Osteocyte (in vitro differentiated cells): ENCODE measurements around the gene KIF1A. TPM values are rescaled to one million over a fixed set of nuclear protein-coding genes. Genes with fewer than 3 reads are reported as not detected.
"Not testable (repeated sequence)": the region's sequence is repeated elsewhere in the genome, so short reads cannot be mapped to it uniquely, and the experiment has no call there.

Experiments
- DNase-seq: peaks from one replicate; pipeline ENCODE4 v3.0.0; 2021; ENCODE audit warnings: mixed read lengths; ENCODE audit not compliant: unreplicated experiment; ENCODE audit errors: extremely low spot score
- H3K27ac Mint-ChIP-seq: one replicate; pipeline ENCODE4 v1.8.0; 2021; ENCODE audit warnings: mild to moderate bottlenecking, mixed read lengths; ENCODE audit not compliant: unreplicated experiment
- H3K27me3 Mint-ChIP-seq: one replicate; pipeline ENCODE4 v1.8.0; 2021; ENCODE audit warnings: mixed read lengths; ENCODE audit not compliant: unreplicated experiment
- H3K36me3 Mint-ChIP-seq: one replicate; pipeline ENCODE4 v1.8.0; 2021; ENCODE audit warnings: mixed read lengths; ENCODE audit not compliant: unreplicated experiment
- H3K4me1 Mint-ChIP-seq: one replicate; pipeline ENCODE4 v1.8.0; 2021; ENCODE audit warnings: mixed read lengths; ENCODE audit not compliant: unreplicated experiment
- H3K4me3 Mint-ChIP-seq: one replicate; pipeline ENCODE4 v1.8.0; 2021; ENCODE audit warnings: mild to moderate bottlenecking, moderate library complexity, mixed read lengths; ENCODE audit not compliant: unreplicated experiment
- H3K9me3 Mint-ChIP-seq: one replicate; pipeline ENCODE4 v1.8.0; 2021; ENCODE audit warnings: mixed read lengths; ENCODE audit not compliant: unreplicated experiment
- total RNA-seq: library from RNA; stranded (reverse); gene quantifications from 2 replicates; pipeline ENCODE4 v1.2.1, GENCODE V29; 2021
- TF ChIP-seq, protein P1 (sequence below): fragments of 200-600 bp; sonication (generic); IDR thresholded peaks from 2 replicates; pipeline ENCODE4 v1.5.0; 2021; ENCODE audit warnings: antibody characterized with exemption, mild to moderate bottlenecking, moderate library complexity

KIF1A gene
- total RNA-seq, 1 donor from 2014 or later = 5.6 TPM

- no peaks in the 10 kb centered on the region for H3K4me1 Mint-ChIP-seq
- peaks cover 9% of the 10 kb centered on the region for H3K9me3 Mint-ChIP-seq
- H3K27me3 Mint-ChIP-seq = peaks cover 19% of the 10 kb centered on the region
- TF ChIP-seq, protein P1, sequence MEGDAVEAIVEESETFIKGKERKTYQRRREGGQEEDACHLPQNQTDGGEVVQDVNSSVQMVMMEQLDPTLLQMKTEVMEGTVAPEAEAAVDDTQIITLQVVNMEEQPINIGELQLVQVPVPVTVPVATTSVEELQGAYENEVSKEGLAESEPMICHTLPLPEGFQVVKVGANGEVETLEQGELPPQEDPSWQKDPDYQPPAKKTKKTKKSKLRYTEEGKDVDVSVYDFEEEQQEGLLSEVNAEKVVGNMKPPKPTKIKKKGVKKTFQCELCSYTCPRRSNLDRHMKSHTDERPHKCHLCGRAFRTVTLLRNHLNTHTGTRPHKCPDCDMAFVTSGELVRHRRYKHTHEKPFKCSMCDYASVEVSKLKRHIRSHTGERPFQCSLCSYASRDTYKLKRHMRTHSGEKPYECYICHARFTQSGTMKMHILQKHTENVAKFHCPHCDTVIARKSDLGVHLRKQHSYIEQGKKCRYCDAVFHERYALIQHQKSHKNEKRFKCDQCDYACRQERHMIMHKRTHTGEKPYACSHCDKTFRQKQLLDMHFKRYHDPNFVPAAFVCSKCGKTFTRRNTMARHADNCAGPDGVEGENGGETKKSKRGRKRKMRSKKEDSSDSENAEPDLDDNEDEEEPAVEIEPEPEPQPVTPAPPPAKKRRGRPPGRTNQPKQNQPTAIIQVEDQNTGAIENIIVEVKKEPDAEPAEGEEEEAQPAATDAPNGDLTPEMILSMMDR = no peak
- DNase-seq = no peak
- H3K27ac Mint-ChIP-seq = no peak overlapping the region
- no peaks in the 10 kb centered on the region for H3K36me3 Mint-ChIP-seq
- H3K4me3 Mint-ChIP-seq = no peak overlapping the region
Observed at GRCh38 chr2:240850756-240851077, 30.7 kb upstream of the KIF1A start.

GRCh38 chr2:240850026-240850425, 30.0 kb upstream of the KIF1A start:
- Mint-ChIP-seq H3K27me3 (peaks cover 23% of the 10 kb centered on the region), H3K4me3 (no peak overlapping the region), H3K36me3 (no peaks in the 10 kb centered on the region), H3K4me1 (no peaks in the 10 kb centered on the region), H3K27ac (no peak overlapping the region), H3K9me3 (peaks cover 9% of the 10 kb centered on the region)
- TF ChIP-seq, protein P1 = no peak
- DNase-seq = no peak

GRCh38 chr2:240848900-240849680, 29.1 kb upstream of the KIF1A start:
- Mint-ChIP-seq H3K27me3 (peaks cover 29% of the 10 kb centered on the region), H3K4me3 (no peak overlapping the region), H3K9me3 (peaks cover 1% of the 10 kb centered on the region), H3K4me1 (no peaks in the 10 kb centered on the region), H3K27ac (no peak overlapping the region), H3K36me3 (no peaks in the 10 kb centered on the region)
- TF ChIP-seq, protein P1 = no peak
- no peak for DNase-seq

DNA sequence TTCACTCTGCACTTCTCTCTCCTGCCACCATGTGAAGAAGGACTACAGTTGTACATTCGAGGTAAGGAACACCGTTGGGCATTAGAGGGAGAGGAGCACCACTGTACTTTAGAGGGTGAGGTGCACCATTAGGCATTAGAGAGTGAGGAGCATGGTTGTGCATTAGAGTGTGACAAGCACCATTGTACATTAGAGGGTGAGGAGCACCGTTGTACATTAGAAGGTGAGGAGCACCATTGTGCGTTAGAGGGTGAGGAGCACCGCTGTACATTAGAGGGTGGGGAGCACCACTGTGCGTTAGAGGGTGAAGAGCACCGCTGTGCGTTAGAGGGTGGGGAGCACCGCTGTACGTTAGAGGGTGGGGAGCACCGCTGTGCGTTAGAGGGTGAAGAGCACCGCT, 27.8 kb upstream of the KIF1A start:
- Mint-ChIP-seq H3K27me3 (peaks cover 35% of the 10 kb centered on the region), H3K9me3 (no peaks in the 10 kb centered on the region), H3K4me3 (no peak overlapping the region), H3K4me1 (no peaks in the 10 kb centered on the region), H3K27ac (no peak overlapping the region), H3K36me3 (no peaks in the 10 kb centered on the region)
- TF ChIP-seq, protein P1 = no peak
- no peak for DNase-seq

DNA sequence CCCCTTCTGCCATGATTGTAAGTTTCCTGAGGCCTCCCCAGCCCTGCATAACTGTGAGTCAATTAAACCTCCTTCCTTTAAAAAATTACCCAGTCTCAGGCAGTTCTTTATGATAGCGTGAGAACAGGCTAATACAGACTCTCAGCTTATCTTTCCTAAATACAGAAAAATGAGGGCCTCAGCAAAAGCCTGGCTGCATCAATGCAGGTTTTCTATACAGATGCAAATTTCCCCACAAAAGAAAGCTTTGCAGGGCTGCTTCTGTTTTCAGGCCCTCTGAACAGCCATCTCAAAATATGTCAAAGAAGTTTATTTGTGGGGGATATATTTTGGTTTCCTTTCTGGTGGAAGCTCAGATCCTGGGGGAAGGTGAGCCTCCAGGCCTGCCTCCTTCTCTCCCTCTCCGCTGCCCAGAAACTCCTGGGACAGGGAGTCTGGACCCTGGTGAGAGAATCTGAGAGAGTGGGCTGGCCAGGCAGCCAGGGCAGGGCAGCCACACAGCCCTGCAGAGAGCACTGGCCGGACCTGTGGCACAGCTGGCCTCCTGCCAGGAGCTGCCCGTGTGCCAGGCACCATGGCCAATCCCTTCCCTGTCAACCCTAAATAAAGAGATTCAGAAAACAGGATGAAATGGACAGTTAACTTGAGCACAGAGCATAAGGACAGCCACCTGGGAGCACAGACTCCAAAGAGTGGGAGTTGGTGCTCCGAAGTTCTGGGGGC, 27.0 kb upstream of the KIF1A start:
- no peak for DNase-seq

GRCh38 chr2:240846309-240846708, 26.3 kb upstream of the KIF1A start:
- not testable (repeated sequence) for H3K4me1 Mint-ChIP-seq, H3K36me3 Mint-ChIP-seq, H3K27ac Mint-ChIP-seq, H3K4me3 Mint-ChIP-seq, H3K9me3 Mint-ChIP-seq, DNase-seq
- H3K27me3 Mint-ChIP-seq = peaks cover 34% of the 10 kb centered on the region

More for the DNA sequence above, 27.0 kb upstream of the KIF1A start:
- Mint-ChIP-seq H3K27me3 (peaks cover 34% of the 10 kb centered on the region), H3K4me1 (no peaks in the 10 kb centered on the region), H3K9me3 (no peaks in the 10 kb centered on the region), H3K27ac (no peak overlapping the region), H3K36me3 (no peaks in the 10 kb centered on the region), H3K4me3 (no peak overlapping the region)
- TF ChIP-seq, protein P1 = no peak
